22Rv1 (cell line): ENCODE data around the gene GPC4.

Experiments
- ZFX ChIP-seq: fragments of 450-650 bp; IDR thresholded peaks from 2 replicates; pipeline ENCODE4 v1.6.1; 2017; ENCODE audit warnings: antibody characterized with exemption, borderline replicate concordance
- TF ChIP-seq, protein P1 (sequence below): fragments of 450-650 bp; IDR thresholded peaks from 2 replicates; pipeline ENCODE4 v1.5.1; 2017; ENCODE audit warnings: mild to moderate bottlenecking

DNA sequence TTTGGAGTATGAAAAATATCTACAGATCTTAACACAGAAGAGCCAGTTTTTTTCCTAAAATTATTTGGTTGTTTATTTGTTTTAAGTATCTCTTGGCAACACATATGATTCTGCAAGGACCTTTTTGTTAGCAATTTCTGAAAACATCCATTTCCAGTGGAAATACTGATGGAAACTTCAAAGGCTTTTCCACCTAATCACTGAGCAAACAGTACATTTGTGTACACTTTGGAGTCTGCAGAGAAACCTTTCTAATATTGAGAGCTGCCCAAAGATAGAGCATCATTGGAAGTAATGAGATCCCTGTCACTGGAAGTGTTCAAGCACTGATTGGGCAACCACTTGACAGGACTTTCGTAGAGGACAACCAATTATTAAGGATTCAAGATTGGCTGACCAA lies 127.4 kb downstream of the GPC4 start:
- TF ChIP-seq, protein P1, sequence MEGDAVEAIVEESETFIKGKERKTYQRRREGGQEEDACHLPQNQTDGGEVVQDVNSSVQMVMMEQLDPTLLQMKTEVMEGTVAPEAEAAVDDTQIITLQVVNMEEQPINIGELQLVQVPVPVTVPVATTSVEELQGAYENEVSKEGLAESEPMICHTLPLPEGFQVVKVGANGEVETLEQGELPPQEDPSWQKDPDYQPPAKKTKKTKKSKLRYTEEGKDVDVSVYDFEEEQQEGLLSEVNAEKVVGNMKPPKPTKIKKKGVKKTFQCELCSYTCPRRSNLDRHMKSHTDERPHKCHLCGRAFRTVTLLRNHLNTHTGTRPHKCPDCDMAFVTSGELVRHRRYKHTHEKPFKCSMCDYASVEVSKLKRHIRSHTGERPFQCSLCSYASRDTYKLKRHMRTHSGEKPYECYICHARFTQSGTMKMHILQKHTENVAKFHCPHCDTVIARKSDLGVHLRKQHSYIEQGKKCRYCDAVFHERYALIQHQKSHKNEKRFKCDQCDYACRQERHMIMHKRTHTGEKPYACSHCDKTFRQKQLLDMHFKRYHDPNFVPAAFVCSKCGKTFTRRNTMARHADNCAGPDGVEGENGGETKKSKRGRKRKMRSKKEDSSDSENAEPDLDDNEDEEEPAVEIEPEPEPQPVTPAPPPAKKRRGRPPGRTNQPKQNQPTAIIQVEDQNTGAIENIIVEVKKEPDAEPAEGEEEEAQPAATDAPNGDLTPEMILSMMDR = no peak
- no peak for TF ChIP-seq ZFX
